Loucy (cell line): ENCODE results near the gene GALR2.

Experiments
- H2AFZ ChIP-seq: fragments of 200-600 bp; sonication (generic); 2 replicates; pipeline ENCODE4 v1.6.0; 2016; ENCODE audit warnings: antibody characterized with exemption, mild to moderate bottlenecking, low read length, moderate library complexity
- H3F3A ChIP-seq: fragments of 200-600 bp; 2 replicates; pipeline ENCODE4 v1.6.0; 2016; ENCODE audit warnings: antibody characterized with exemption, low read depth, mild to moderate bottlenecking
- H3K27me3 ChIP-seq: fragments of 200-600 bp; sonication (generic); 2 replicates; pipeline ENCODE4 v1.6.1; 2014; ENCODE audit warnings: low read length, mild to moderate bottlenecking; ENCODE audit not compliant: insufficient read depth, poor library complexity, severe bottlenecking
- H3K36me3 ChIP-seq: fragments of 200-600 bp; sonication (generic); 2 replicates; pipeline ENCODE4 v1.6.1; 2016; ENCODE audit warnings: low read length; ENCODE audit not compliant: insufficient read depth
- H3K4me1 ChIP-seq: fragments of 200-600 bp; sonication (generic); 2 replicates; pipeline ENCODE4 v1.5.1; 2014; ENCODE audit warnings: low read length, mild to moderate bottlenecking; ENCODE audit not compliant: insufficient read depth, poor library complexity, severe bottlenecking
- H3K4me2 ChIP-seq: fragments of 200-600 bp; sonication (generic); 2 replicates; pipeline ENCODE4 v1.6.0; 2014; ENCODE audit warnings: antibody characterized with exemption, low read length, low read depth, mild to moderate bottlenecking; ENCODE audit not compliant: poor library complexity, severe bottlenecking
- H3K4me3 ChIP-seq: fragments of 200-600 bp; sonication (generic); 2 replicates; pipeline ENCODE4 v1.5.1; 2014; ENCODE audit warnings: low read length, mild to moderate bottlenecking, mixed read lengths; ENCODE audit not compliant: poor library complexity, severe bottlenecking
- H3K79me2 ChIP-seq: fragments of 200-600 bp; sonication (generic); 2 replicates; pipeline ENCODE4 v1.6.1; 2014; ENCODE audit warnings: low read length; ENCODE audit not compliant: insufficient read depth
- H3K9ac ChIP-seq: fragments of 200-600 bp; sonication (generic); 2 replicates; pipeline ENCODE4 v1.6.0; 2014; ENCODE audit warnings: mild to moderate bottlenecking, low read depth, low read length, moderate library complexity; ENCODE audit not compliant: poor library complexity, severe bottlenecking
- H3K9me2 ChIP-seq: fragments of 200-600 bp; sonication (generic); replicated peaks from 2 replicates; pipeline ENCODE4 v1.6.1; 2016; ENCODE audit warnings: low read depth, low read length, mixed read lengths
- H3K9me3 ChIP-seq: fragments of 200-600 bp; sonication (generic); 2 replicates; pipeline ENCODE4 v1.6.1; 2014; ENCODE audit warnings: mild to moderate bottlenecking, antibody characterized with exemption, low read length, low read depth; ENCODE audit not compliant: insufficient read depth
- H4K20me1 ChIP-seq: fragments of 200-600 bp; sonication (generic); 2 replicates; pipeline ENCODE4 v1.6.0; 2014; ENCODE audit warnings: antibody characterized with exemption, low read length, mild to moderate bottlenecking; ENCODE audit not compliant: insufficient read depth, poor library complexity, severe bottlenecking
- EZH2phosphoT487 ChIP-seq: fragments of 200-600 bp; IDR thresholded peaks from 2 replicates; pipeline ENCODE4 v1.6.1; 2018; ENCODE audit warnings: antibody characterized with exemption, mild to moderate bottlenecking, moderate library complexity, borderline replicate concordance
- TF ChIP-seq, protein P1 (sequence below): fragments of 200-600 bp; sonication (generic); conservative IDR thresholded peaks from 2 replicates; pipeline ENCODE4 v1.5.1; 2014; ENCODE audit warnings: mild to moderate bottlenecking, antibody characterized with exemption, low read length

Gene GALR2

DNA sequence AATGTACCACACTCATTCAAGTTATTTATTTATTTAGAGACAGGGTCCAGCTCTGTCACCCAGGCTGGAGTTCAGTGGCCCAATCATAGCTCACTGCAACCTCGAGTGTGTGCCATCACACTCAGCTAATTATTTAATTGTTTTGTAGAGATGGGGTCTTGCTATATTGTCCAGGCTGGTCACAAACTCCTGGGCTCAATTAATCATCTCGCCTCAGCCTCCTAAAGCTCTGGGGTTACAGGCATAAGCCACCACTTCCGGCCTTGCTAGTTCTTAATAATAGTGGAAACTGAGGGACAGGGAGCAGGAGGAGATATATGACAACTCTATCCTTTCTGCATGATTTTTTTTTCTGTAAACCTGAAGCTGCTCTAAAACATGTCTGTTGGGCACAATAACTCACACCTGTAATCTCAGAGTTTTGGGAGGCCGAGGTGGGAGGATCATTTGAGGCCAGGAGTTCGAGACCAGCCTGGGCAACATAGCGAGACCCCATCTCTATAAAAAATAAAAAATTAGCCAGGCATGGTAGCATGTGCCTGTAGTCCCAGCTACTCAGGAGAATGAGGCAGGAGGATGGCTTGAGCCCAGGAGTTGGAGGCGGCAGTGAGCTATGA, 40.7 kb downstream of the GALR2 start:
- H3K9me3 ChIP-seq, result no peaks in the 10 kb centered on the region

DNA sequence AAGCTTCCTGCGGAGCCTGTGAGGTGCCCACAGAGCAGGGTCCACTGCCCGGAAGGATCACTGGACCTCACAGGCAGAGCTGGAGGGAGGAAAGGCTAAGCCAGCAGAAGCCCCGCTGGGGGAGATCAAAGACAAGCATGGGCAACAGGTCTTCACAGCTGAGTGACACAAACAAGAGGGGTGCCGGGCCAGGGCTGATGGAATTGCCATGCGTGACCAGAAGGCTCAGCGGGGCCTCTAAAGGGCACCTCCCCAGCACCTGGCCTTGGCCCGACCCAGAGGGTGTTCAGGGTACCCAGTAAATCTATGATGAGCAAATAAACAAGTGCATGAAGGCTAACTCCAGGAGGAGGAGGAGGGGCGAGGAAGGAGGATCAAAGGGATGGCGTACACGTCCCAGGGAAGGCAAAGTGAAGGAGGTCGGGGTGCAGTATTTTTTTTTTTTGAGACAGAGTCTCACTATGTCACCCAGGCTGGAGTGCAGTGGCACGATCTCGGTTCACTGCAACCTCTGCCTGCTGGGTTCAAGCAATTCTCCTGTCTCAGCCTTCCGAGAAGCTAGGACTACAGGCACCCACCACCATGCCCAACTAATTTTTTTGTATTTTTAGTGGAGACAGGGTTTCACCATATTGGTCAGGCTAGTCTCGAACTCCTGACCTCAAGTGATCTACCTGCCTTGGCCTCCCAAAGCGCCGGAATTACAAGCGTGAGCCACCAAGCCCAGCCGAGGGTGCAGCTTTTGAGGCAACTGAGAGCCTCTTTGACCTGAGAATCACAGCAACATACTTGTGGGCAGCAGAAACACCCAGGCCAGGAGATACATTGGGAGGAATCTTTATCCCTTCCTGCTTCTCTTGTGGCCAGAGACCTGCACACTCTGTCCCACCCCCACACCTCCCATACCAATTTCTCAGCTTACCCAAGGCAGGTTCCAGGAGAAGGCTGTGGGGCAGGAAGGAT, 45.1 kb downstream of the GALR2 start:
- no peaks in the 10 kb centered on the region for H3F3A ChIP-seq
- H3K4me1 ChIP-seq, result no peaks in the 10 kb centered on the region
- H3K27me3 ChIP-seq, result no peaks in the 10 kb centered on the region
- no peak overlapping the region for H3K4me3 ChIP-seq
- no peaks in the 10 kb centered on the region for H3K36me3 ChIP-seq
- H2AFZ ChIP-seq, result no peak overlapping the region
- no peaks in the 10 kb centered on the region for H3K9me3 ChIP-seq
- TF ChIP-seq EZH2phosphoT487, result no peak
- TF ChIP-seq, protein P1, sequence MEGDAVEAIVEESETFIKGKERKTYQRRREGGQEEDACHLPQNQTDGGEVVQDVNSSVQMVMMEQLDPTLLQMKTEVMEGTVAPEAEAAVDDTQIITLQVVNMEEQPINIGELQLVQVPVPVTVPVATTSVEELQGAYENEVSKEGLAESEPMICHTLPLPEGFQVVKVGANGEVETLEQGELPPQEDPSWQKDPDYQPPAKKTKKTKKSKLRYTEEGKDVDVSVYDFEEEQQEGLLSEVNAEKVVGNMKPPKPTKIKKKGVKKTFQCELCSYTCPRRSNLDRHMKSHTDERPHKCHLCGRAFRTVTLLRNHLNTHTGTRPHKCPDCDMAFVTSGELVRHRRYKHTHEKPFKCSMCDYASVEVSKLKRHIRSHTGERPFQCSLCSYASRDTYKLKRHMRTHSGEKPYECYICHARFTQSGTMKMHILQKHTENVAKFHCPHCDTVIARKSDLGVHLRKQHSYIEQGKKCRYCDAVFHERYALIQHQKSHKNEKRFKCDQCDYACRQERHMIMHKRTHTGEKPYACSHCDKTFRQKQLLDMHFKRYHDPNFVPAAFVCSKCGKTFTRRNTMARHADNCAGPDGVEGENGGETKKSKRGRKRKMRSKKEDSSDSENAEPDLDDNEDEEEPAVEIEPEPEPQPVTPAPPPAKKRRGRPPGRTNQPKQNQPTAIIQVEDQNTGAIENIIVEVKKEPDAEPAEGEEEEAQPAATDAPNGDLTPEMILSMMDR, result no peak
- H3K9ac ChIP-seq, result no peak overlapping the region
- no peak overlapping the region for H3K4me2 ChIP-seq
- H4K20me1 ChIP-seq, result no peaks in the 10 kb centered on the region
- no peaks in the 10 kb centered on the region for H3K9me2 ChIP-seq
- H3K79me2 ChIP-seq, result no peaks in the 10 kb centered on the region

More for the DNA sequence above, 40.7 kb downstream of the GALR2 start:
- Histone ChIP-seq H3K4me1 (peaks cover 8% of the 10 kb centered on the region), H3K4me3 (no peak overlapping the region), H3K36me3 (no peaks in the 10 kb centered on the region), H3K9me2 (no peaks in the 10 kb centered on the region), H4K20me1 (no peaks in the 10 kb centered on the region), H3K9ac (no peak overlapping the region), H3F3A (no peaks in the 10 kb centered on the region), H3K79me2 (no peaks in the 10 kb centered on the region), H3K27me3 (no peaks in the 10 kb centered on the region), H2AFZ (no peak overlapping the region), H3K4me2 (no peak overlapping the region)
- TF ChIP-seq EZH2phosphoT487, result no peak
- TF ChIP-seq, protein P1, result no peak

DNA sequence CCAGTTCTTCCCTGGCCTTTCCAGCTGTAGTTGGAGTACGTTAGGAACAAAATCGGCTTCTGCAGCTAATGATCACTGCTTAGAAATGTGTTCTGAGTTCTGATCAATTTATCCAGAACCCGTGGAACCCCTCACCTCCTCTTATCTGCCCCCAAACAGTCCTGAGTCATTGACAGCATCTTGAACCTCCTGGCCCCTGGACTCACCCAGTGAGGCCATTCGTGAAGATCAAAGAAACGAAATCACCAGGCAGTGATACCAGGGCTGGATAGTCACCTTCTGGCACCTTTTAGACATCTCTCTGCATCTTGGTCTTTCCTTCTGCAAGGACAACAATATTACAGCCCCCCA, 46.1 kb downstream of the GALR2 start:
- H3K9me3 ChIP-seq, result no peaks in the 10 kb centered on the region
- no peak overlapping the region for H3K4me2 ChIP-seq
- no peak for TF ChIP-seq EZH2phosphoT487
- TF ChIP-seq, protein P1, result no peak
- no peaks in the 10 kb centered on the region for H4K20me1 ChIP-seq
- H3K9ac ChIP-seq, result no peak overlapping the region
- H3K36me3 ChIP-seq, result no peaks in the 10 kb centered on the region
- no peak overlapping the region for H3K4me3 ChIP-seq
- H3F3A ChIP-seq, result no peaks in the 10 kb centered on the region
- no peaks in the 10 kb centered on the region for H3K27me3 ChIP-seq
- no peaks in the 10 kb centered on the region for H3K9me2 ChIP-seq
- H3K79me2 ChIP-seq, result no peaks in the 10 kb centered on the region
- peak overlapping the region; percentile 78 for H2AFZ ChIP-seq
- H3K4me1 ChIP-seq, result no peaks in the 10 kb centered on the region
